ENCODE data around the gene TTC32.
A peak's percentile ranks its signal among the peaks of the same experiment; 100 is the strongest.

Gene TTC32

DNA sequence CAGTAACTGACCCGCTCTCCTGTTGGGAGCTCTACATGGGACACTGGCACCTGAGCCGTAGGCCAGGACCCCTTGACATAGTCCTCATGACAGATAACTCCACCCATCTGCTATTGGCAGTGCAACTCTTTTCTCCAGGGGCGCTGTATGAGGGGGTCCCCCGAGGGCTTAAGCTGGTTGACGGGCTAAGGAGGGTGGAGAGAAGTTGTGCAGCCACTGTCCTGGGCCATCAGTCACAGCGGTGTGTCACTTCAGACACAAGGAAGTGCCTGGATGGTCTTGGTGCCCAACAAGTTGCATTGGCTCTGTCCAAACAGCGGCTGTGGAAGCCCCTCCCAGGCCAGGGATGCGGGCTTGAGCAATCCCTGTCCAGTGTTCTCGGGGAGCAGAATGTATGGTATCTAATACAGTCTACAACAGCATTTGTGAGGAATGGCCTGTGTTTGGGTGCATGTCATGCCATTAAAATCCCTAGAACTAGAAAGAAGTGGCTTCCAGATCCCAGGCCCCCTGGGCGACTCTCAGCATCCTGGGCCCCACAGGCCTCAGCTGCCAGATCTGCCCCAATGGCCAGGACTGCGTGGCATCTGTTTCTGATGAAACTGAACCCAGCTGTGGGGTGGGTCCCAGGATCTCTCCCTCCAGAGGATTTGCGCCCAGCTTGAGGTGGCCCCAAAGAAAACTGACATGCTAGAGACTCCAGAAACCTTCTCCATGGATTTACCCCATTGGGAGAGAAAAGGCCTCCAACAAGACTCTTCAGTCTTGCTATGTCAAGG is 23.3 kb downstream of the TTC32 start:
- no peak for DNase-seq (ENCODE audit: low read depth in 2 of 2)

DNA sequence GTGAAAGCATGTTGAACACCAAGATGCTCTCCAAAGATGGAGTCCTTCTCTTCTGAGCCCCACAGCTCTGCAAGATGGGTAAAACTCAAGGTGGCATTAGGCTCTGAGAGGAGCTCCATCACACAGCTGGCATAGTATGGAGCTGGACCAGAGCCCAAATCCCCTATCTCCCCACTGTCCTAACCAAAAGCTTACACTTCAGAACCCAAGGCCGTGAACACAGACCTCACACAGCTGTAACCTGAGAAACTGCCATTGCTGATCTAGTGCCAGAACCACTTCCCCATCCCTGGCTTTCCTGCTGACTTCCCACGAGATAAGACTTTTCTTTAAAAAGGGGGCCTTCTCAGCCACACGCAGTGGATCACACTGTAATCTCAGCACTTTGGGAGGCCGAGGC is 25.0 kb downstream of the TTC32 start:
- DNase-seq (ENCODE audit: low read depth in 2 of 2), result no peak

DNA sequence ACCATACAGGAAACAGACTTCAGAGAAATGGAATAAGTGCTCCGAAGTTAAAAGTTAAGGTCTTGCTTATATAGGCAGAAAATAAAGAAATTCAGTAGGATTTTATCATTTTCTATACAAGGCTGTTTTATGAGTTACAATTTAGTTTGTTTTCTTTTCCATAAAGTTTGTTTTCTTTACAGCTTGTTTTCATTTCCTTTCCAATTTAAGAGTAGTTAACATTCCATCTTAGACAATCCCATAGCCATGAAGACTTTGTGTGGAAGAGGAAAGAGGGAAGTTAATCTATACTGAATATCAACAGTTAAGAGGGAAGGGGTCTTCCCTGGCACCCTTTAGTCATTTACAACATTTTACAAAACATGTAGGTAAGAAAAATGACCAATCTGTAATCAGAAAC is 26.5 kb downstream of the TTC32 start:
- no peak for DNase-seq (ENCODE audit: low read depth in 2 of 2)

DNA sequence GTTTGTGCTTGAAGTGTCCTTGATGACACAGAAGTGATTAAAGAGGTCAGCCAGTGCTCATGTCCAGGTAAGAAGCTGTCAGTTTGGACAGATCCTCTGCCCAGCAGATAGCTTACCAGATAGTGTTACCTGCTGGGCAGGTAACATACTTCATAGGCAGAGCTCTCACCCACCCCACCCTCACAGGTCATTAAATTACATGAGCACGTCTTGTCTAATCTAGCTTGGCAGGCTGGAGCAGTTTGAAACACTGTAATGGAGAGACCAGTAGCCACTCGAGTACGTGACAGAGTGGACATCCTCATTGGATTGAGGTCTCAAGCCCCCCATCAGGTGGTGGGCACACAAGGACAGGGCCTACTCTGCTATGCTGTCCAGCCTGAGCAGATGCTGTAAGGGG is 27.1 kb downstream of the TTC32 start:
- DNase-seq (ENCODE audit: low read depth in 2 of 2), result no peak

DNA sequence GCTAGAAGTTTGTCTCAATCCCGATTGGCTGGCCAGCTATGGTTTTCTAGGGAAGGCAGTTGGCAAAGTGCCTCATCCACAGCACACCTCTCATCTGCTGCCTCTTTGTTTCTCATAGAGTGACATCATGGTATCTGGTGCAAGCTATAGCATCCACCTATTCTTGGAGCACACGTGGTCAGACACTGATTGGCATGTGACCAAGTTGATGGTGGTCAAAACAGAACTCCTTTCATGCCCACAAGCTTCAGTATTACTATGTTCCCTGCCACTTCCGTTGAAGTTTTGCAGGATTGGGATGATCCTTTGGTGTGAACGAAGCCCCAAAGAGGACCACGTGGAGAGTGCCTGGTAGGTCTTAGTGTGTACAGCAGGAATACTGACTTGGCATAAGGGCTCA is 28.8 kb downstream of the TTC32 start:
- no peak for DNase-seq (ENCODE audit: low read depth in 2 of 2)

DNA sequence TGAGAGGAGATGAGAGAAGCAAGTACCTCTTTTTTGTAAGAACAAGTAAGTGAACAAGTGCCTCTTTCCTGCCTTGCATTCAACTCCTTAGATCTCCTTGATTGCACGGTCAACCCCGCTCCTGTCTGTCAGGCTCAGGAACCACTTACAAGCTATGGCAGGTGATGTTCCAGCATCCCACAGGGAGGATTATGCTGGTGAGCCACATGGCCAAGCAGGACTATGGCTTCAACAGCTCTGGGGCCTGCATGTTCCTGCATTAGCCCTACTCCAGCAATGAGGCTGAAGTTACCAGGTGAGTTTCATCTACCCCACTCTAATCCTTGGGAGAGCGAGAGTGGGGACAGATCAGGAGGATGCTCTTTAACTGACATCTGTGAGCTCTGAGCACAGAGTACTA is 29.5 kb downstream of the TTC32 start:
- DNase-seq (ENCODE audit: low read depth in 2 of 2), result no peak

DNA sequence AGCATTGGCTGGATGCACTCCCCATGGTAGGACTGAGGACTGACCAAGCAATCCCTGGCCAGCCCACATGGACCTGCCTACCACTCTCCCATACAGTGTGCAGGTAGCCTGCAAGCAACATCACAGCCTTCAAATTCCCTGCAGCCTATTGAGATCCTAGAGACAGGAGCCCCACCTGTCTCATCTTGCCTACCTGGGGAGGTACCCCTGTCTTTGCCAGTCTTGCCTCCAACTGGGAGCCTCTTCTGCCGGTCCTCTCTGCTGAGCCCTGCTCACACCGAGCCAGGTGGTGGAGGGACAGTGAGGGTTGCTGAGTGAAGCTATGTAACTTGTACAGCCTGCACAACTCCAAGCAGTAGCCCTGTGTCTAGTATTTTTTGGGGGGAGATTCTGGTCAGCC is 29.9 kb downstream of the TTC32 start:
- no peak for DNase-seq (ENCODE audit: low read depth in 2 of 2)

DNA sequence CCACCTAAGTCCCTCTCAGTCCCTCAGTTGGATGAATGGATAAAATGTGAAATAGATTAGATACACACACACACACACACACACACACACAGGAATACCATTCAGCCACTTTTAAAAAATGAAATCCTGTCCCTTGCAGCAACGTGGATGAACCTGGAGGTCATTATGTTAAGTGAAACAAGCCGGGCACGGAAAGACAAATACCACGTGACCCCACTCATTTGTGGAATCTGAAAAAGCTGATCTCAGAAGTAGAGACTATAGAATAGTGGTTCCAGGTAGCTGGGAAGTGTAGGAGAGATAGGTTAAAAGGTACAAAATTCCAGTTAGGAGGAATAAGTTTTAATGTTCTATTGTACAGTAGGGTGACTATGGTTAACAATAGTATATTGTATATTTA is 31.0 kb downstream of the TTC32 start:
- no peak for DNase-seq (ENCODE audit: low read depth in 2 of 2)

DNA sequence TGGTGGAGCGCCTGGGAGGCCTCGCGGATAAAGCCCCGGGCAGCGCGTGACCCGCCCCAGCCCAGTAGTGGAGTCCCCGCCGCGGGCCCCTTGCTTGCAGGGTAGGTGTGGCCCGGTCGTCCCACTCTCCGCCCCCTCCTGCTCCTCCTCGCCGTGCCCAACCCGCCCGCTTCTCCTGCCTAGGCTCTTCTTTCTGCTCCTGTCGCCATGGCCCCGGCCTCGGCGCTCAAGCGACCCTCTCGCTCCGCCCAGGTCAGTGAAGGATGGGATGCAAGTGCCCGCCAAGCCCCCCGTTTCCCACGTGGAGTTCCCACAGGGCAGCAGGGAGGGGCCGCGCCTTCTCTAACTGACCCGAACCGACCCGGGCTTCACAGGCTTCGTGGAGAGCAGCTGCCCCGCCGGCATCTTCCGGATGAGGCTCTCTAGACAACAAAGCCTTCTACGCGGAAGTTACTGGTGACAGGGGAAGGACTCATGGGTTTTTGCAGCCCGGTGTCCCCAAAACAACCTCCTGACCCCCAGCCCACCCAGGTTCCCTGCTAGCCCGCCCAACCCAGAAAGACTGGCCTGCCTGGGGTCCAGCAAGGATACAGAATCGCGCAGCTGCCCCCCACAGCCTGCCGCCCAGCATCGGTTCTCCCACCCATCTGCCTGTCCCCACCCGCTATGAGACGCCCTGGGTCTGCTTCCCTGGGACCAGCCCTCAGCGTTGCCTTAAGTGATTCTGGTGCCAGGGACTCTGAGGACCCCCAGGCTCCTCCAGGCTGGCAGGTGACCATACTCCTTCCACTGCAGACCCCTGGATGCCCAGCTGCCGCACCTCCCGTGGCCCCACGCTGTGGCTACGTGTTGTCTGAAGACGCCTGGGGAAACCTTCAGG is 32.8 kb downstream of the TTC32 start:
- DNase-seq (ENCODE audit: low read depth in 2 of 2), result peak; percentile 29 to 55

DNA sequence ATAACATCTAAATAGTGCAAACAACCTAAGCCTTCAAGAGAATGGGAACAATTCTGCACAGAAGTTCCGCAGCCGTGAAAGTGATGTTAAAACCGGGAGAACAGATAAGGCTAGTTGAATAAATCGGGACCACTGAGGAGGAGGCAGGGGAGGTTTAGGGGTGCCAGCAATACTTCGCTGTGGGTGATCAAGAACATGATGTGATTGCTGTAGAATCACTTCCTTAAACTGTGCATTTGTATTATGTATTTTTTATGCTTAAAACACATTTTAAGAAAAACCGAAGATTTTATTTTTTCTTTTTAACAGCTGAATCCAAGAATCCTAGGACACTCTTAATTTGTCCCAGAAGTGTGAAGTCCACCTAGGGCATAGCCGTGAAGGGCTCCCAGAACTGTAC is 33.6 kb downstream of the TTC32 start:
- DNase-seq (ENCODE audit: low read depth in 2 of 2), result no peak

DNA sequence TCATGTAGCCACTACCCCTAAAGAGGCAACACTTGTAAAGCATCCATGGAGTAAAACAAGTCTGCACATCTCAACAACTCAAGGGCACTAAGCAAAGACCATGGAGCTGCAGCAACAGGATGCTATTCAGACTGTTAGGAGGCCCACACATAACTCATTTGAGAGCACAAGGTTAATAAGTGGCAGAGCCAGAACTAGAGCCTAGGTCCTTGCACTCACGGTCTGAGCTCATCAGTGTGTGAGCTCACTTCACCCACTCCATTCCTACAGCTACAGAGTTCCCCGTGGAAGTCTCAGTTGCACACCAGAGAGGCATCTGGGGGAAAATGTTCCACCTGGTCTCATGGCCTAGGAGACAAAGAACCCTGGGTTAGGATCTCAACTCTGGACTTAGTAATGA is 35.0 kb downstream of the TTC32 start:
- DNase-seq (ENCODE audit: low read depth in 2 of 2), result no peak

DNA sequence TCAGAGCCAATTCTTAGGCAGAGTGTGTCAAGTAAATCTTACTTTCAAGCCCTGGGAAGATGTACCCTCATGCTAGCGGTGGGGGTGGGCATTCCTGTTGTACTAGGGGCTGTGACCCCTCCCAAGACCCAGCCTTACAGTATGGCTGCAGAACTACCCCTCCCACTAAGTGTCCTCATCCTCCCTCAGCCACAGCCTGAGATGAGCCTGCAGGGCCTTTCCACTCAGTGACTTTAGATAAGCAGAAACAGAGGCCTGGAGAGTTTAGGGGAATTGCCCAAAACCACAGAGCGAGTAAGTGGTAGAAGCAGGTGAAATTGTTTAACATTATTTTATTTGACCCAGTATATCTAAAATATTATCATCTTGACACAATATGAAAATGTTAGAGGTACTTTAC is 36.6 kb downstream of the TTC32 start:
- no peak for DNase-seq (ENCODE audit: low read depth in 2 of 2)

DNA sequence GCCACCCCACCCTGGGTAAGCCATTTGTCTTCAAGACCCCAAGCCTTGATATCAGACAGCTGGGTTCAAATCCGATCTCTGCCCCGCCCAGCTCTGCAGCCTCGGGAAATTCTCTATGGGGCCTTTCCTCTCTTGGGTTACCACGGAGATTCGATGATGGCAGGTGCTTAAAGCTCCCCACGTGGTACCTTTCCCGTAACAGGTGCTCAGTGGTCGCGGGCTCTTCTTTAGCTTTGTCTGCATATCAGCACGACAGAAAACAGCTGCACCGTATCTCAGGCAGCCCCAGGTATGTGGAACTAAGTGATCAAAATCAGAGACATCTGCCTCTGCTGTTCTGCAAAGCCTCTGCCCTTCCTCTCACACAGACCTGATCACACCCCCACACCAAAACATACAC is 37.4 kb downstream of the TTC32 start:
- DNase-seq (ENCODE audit: low read depth in 2 of 2), result no peak

DNA sequence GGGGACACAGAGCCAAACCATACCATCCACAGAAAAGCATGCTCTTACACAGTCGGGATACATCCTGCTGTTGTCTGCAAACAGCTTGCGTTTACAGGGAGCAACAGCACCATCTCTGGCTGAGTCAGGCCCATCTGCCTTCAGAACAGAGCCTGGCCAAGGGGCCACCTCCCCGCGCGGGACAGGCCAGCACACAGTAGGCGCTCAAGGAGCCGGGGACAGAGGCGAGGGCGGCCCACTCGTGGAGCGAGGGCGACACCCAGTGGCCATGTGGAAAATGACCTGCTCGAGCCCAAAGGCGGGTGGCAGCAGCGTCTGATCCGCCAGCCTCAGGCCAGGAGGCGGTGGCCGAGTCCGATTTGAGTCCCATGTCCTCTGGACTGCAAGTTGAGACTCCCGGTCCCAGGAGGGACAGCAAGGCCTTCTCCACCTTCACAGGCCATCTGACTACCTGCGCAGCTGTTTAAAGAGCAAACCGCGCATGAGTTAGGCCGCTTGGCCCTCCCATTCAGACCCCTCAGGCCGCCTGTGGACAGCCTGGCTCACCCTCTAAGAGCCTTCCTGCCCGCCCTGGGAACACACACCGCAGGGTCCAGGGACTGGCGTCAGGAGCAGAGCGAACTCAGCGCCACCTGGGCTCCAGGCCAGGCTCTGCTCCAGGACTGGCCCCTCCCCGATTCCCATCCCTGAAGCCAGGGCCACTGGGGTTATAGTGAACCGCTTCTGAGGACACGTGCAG is 38.3 kb downstream of the TTC32 start:
- DNase-seq (ENCODE audit: low read depth in 2 of 2), result peak; percentile 40 to 63

DNA sequence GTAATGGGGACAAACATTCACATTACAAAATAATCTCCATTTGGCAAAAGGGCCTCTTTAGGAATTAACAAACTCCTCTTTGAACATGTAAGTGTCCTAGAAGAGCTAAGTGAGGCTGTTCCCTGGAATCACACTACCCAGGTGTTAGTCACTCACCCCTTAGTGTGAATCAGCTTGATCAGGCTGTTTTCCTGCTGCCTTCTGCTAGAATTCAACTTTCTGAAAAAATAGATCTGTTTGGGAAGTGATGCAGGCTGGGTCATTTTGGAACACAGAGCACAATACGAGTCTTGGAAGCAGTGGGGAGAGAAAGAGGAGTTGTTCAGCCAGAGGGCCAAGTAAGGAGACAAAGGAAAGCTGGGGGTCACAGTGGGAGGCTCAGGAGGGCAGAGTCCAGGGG is 40.0 kb downstream of the TTC32 start:
- DNase-seq (ENCODE audit: low read depth in 2 of 2), result no peak

DNA sequence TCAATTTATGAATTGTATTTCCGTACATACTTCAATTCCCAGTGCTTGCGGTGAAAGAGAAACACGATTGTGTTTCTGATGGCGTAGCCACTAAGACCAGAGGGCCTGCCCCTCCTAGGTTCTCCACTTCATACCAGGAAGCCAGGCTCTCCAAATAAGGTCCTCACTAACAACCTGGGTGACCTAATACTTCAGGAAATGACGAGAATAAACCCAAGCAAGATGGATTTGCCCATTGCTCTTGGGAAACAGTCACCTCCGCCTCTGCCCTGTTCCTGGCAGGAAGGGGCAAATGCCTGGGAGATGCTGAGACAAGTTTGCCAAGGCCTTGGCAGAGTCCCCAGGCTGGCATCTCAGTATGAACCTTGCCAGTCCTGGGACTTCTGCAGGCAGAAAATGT is 41.8 kb downstream of the TTC32 start:
- no peak for DNase-seq (ENCODE audit: low read depth in 2 of 2)

DNA sequence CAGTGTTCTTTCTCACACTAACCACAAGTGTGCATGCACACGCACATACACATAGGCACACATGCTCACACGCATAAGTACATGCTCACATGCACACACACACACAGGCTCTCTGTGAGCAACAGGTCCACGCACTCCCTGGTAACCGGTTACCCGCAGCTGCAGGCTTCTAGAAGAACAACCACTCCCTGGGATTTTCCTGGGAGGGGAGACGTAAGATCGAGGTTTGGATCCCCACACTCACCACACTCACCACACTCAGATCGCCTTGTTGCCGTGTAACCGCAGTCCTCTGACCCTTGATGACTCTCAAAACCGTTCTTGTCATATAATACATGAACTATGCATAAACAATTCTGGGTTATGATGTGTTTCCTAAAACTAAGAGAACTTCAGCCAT is 42.2 kb downstream of the TTC32 start:
- no peak for DNase-seq (ENCODE audit: low read depth in 2 of 2)

DNA sequence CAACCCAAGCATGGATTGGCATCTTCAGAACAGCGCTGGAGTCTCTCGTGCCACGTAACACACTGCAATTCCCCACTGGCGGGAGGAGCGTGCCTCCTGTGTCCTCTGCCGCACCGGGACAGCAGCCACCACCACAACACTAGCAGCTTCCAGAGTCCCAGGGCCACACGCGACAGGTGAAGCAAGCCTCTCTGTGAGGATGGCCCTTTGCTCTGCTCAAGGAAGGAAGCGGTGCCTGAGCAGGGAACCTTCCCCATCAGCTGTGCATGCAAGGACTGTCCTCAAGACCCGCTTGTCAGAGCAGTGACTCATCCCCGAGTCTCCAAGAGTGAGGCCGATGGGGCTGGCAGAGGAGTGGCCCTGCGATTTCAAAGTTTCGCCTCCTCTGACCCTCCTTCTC is 44.0 kb downstream of the TTC32 start:
- no peak for DNase-seq (ENCODE audit: low read depth in 2 of 2)

DNA sequence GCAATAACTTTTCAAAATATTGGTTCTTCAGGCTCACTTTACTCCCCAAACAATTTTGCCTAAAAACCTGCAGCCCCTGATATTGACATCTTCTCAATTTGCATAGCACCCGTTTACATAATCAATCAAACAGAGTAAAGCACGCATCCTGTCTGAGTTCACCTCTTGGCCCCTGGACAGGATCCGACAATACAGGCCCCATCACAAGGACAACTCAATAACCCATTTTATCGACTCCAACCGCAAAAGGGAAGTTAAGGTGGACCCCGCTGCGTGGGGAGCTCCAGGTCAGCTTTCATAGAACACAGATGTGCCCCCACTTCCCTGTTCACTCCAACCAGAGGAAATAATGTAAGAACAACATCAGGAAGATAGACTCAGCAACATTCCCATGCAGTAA is 44.7 kb downstream of the TTC32 start:
- DNase-seq (ENCODE audit: low read depth in 2 of 2), result no peak

DNA sequence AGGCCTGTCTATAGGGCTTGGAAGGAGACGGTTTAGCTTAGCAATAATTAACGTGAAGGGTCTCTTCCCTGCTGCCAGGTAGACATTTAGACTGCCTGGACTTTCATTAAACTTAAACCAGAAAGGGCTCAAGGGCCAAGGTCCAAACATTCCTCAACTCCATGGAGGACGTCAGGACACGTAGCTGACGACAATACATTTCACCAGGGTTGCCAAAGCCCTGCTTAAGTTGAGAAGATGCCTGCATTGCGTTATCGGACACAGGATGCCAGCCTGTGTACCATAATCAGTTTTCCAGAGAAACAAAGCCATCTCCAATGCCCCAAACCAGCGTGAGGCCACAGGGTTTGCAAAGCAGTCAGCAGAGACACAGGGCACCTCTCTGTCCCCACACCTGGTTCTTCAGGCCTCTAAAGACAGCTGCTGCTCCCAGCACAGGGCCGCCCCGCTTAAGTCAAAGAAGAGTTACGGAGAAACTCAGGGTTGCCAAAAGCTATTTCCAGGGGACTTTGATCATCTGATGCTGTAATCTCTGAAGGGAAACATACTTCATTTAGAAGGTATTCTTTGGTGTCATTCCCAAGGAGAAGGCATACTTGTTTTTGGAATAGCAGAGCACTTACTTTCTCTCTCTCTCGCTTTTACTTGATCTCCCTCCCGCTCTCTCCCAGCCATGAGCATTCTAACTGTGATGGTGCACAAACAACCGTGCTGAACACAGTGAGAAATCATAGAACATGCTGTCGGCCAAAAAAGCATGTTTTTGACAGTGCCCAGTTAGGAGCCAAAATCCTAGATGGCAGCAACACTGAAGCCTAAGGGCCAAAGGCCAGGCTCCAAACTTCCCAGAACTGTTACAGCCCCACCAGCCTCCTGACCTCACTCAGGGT is 46.0 kb downstream of the TTC32 start:
- DNase-seq (ENCODE audit: low read depth in 2 of 2), result no peak

Measured in stimulated activated CD4-positive, alpha-beta T cell treated with anti-CD3 and anti-CD28 coated beads, Interleukin-12 subunit alpha, Interleukin-12 subunit beta, amount 100 ng/mL, for 24 hours (primary cell).